Neural cell (in vitro differentiated cells): ENCODE data around the gene VWC2. TPM values are rescaled to one million over a fixed set of nuclear protein-coding genes. Genes with fewer than 3 reads are reported as not detected.

Source experiments
- H2AFZ ChIP-seq: fragments of 200-600, 300-800 bp; sonication (generic), shearing (Covaris generic); 2 replicates; pipeline ENCODE4 v1.6.0; 2014; ENCODE audit warnings: low read depth, mild to moderate bottlenecking, antibody characterized with exemption, low read length, moderate library complexity
- H3F3A ChIP-seq: fragments of 200-600 bp; shearing (Covaris generic); 2 replicates; pipeline ENCODE4 v1.6.1; 2016; ENCODE audit warnings: mild to moderate bottlenecking, moderate library complexity, mixed read lengths, antibody characterized with exemption, low read length; ENCODE audit not compliant: insufficient read depth, poor library complexity, severe bottlenecking
- H3K27ac ChIP-seq: fragments of 200-600, 300-800 bp; sonication (generic), shearing (Covaris generic); 2 replicates; pipeline ENCODE4 v1.5.1; 2014; ENCODE audit warnings: mild to moderate bottlenecking, low read length, moderate library complexity
- H3K27me3 ChIP-seq: fragments of 300-800, 200-600 bp; sonication (generic), shearing (Covaris generic); 2 replicates; pipeline ENCODE4 v1.6.0; 2014; ENCODE audit warnings: mild to moderate bottlenecking, low read depth, low read length, moderate library complexity; ENCODE audit not compliant: insufficient read depth
- H3K36me3 ChIP-seq: fragments of 300-800, 200-600 bp; sonication (generic), shearing (Covaris generic); 2 replicates; pipeline ENCODE4 v1.5.1; 2014; ENCODE audit warnings: mild to moderate bottlenecking, antibody characterized with exemption, low read length, moderate library complexity; ENCODE audit not compliant: insufficient read depth
- H3K4me2 ChIP-seq: fragments of 300-800, 200-600 bp; sonication (generic), shearing (Covaris generic); 2 replicates; pipeline ENCODE4 v1.6.0; 2014; ENCODE audit warnings: mild to moderate bottlenecking, low read length
- H3K4me3 ChIP-seq: fragments of 300-800, 200-600 bp; sonication (generic), shearing (Covaris generic); 2 replicates; pipeline ENCODE4 v1.5.1; 2014; ENCODE audit warnings: mild to moderate bottlenecking, low read length, moderate library complexity
- H3K79me2 ChIP-seq: fragments of 200-600 bp; shearing (Covaris generic); replicated peaks from 2 replicates; pipeline ENCODE4 v1.6.0; 2014; ENCODE audit warnings: mild to moderate bottlenecking, low read length, moderate library complexity; ENCODE audit not compliant: insufficient read depth
- H3K9ac ChIP-seq: fragments of 300-800, 200-600 bp; sonication (generic), shearing (Covaris generic); 2 replicates; pipeline ENCODE4 v1.6.1; 2016; ENCODE audit warnings: mild to moderate bottlenecking, low read length, mixed read lengths
- H3K9me2 ChIP-seq: fragments of 200-600 bp; shearing (Covaris generic); 2 replicates; pipeline ENCODE4 v1.6.1; 2016; ENCODE audit warnings: mild to moderate bottlenecking, low read length, mixed read lengths; ENCODE audit not compliant: insufficient read depth
- H3K9me3 ChIP-seq: fragments of 200-600, 300-800 bp; sonication (generic), shearing (Covaris generic); 2 replicates; pipeline ENCODE4 v1.6.1; 2016; ENCODE audit warnings: mild to moderate bottlenecking, mixed run types, low read length, moderate library complexity, mixed read lengths
- H4K20me1 ChIP-seq: fragments of 200-600 bp; shearing (Covaris generic); 2 replicates; pipeline ENCODE4 v1.6.1; 2016; ENCODE audit warnings: mild to moderate bottlenecking, mixed run types; ENCODE audit not compliant: insufficient read depth
- EP300 ChIP-seq: fragments of 450-650 bp; conservative IDR thresholded peaks from 2 replicates; pipeline ENCODE4 v1.6.1; 2014; ENCODE audit warnings: antibody characterized with exemption, mild to moderate bottlenecking, moderate library complexity; ENCODE audit not compliant: poor library complexity, severe bottlenecking
- EZH2 ChIP-seq: fragments of 200-600, 300-800 bp; shearing (Covaris generic), sonication (generic); IDR thresholded peaks from 2 replicates; pipeline ENCODE4 v1.6.1; 2014; ENCODE audit warnings: antibody characterized with exemption, low read length, borderline replicate concordance, mild to moderate bottlenecking; ENCODE audit not compliant: insufficient read depth, poor library complexity, severe bottlenecking
- MXI1 ChIP-seq: fragments of 450-650 bp; conservative IDR thresholded peaks from 2 replicates; pipeline ENCODE4 v1.6.1; 2014; ENCODE audit warnings: antibody characterized with exemption, mild to moderate bottlenecking; ENCODE audit not compliant: poor library complexity, severe bottlenecking
- POLR2AphosphoS5 ChIP-seq: IDR thresholded peaks from 2 replicates; pipeline ENCODE4 v1.6.1; 2012
- RAD21 ChIP-seq: fragments of 450-650 bp; conservative IDR thresholded peaks from 2 replicates; pipeline ENCODE4 v1.6.1; 2014; ENCODE audit warnings: antibody characterized with exemption, mild to moderate bottlenecking, moderate library complexity
- SMC3 ChIP-seq: fragments of 450-650 bp; conservative IDR thresholded peaks from 2 replicates; pipeline ENCODE4 v1.6.1; 2014; ENCODE audit warnings: antibody characterized with exemption, mild to moderate bottlenecking, moderate library complexity; ENCODE audit not compliant: poor library complexity
- TAF1 ChIP-seq: IDR thresholded peaks from 2 replicates; pipeline ENCODE4 v1.6.1; 2012; ENCODE audit warnings: low read depth
- polyA plus RNA-seq: library from polyadenylated mRNA; depleted of rRNA; stranded (reverse); fragments of >200 nt; gene quantifications from 2 replicates; pipeline ENCODE4 v1.2.3, GENCODE V29; 2014
- TF ChIP-seq, protein P1 (sequence below): fragments of 450-650 bp; IDR thresholded peaks from 2 replicates; pipeline ENCODE4 v1.5.1; 2014; ENCODE audit warnings: antibody characterized with exemption, mild to moderate bottlenecking, moderate library complexity; ENCODE audit not compliant: poor library complexity, severe bottlenecking
- TF ChIP-seq, protein P2 (sequence below): IDR thresholded peaks from 2 replicates; pipeline ENCODE4 v1.6.1; 2012; ENCODE audit warnings: borderline replicate concordance

VWC2 gene
- polyA plus RNA-seq, 1 donor from 2014 or later = 4.6 TPM

DNA sequence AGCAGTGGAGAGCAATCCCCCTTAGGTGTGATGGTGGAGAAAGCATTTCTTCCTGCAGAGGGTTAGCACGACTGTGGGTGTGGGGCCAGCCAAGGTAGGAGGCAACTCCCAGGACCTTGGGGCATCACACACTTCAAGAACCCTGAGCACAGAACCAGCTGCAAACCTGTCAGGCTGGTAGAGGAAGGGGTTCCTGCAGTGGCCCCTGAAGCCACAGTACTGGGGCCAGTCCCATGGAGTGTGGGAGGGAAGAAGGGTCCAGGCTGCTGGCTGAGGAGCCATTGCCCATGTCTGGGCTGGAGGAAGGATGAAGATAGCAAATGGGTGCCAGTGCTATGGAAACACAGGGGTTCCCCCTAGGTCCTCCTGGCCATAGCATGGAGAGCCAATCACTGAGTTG, 110.5 kb downstream of the VWC2 start:
- Histone ChIP-seq H3K9me3 (no peaks in the 10 kb centered on the region), H3K4me2 (no peak overlapping the region), H3K27me3 (no peaks in the 10 kb centered on the region), H3K79me2 (no peaks in the 10 kb centered on the region), H4K20me1 (no peaks in the 10 kb centered on the region), H3K9me2 (no peaks in the 10 kb centered on the region), H3K4me3 (no peak overlapping the region), H3F3A (no peaks in the 10 kb centered on the region), H3K27ac (no peak overlapping the region), H2AFZ (no peak overlapping the region), H3K9ac (no peak overlapping the region), H3K36me3 (no peaks in the 10 kb centered on the region)
- TF ChIP-seq EP300 (no peak), RAD21 (no peak), TAF1 (no peak), MXI1 (no peak), EZH2 (no peak), POLR2AphosphoS5 (no peak), SMC3 (no peak)
- TF ChIP-seq, protein P1, sequence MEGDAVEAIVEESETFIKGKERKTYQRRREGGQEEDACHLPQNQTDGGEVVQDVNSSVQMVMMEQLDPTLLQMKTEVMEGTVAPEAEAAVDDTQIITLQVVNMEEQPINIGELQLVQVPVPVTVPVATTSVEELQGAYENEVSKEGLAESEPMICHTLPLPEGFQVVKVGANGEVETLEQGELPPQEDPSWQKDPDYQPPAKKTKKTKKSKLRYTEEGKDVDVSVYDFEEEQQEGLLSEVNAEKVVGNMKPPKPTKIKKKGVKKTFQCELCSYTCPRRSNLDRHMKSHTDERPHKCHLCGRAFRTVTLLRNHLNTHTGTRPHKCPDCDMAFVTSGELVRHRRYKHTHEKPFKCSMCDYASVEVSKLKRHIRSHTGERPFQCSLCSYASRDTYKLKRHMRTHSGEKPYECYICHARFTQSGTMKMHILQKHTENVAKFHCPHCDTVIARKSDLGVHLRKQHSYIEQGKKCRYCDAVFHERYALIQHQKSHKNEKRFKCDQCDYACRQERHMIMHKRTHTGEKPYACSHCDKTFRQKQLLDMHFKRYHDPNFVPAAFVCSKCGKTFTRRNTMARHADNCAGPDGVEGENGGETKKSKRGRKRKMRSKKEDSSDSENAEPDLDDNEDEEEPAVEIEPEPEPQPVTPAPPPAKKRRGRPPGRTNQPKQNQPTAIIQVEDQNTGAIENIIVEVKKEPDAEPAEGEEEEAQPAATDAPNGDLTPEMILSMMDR = no peak
- TF ChIP-seq, protein P2, sequence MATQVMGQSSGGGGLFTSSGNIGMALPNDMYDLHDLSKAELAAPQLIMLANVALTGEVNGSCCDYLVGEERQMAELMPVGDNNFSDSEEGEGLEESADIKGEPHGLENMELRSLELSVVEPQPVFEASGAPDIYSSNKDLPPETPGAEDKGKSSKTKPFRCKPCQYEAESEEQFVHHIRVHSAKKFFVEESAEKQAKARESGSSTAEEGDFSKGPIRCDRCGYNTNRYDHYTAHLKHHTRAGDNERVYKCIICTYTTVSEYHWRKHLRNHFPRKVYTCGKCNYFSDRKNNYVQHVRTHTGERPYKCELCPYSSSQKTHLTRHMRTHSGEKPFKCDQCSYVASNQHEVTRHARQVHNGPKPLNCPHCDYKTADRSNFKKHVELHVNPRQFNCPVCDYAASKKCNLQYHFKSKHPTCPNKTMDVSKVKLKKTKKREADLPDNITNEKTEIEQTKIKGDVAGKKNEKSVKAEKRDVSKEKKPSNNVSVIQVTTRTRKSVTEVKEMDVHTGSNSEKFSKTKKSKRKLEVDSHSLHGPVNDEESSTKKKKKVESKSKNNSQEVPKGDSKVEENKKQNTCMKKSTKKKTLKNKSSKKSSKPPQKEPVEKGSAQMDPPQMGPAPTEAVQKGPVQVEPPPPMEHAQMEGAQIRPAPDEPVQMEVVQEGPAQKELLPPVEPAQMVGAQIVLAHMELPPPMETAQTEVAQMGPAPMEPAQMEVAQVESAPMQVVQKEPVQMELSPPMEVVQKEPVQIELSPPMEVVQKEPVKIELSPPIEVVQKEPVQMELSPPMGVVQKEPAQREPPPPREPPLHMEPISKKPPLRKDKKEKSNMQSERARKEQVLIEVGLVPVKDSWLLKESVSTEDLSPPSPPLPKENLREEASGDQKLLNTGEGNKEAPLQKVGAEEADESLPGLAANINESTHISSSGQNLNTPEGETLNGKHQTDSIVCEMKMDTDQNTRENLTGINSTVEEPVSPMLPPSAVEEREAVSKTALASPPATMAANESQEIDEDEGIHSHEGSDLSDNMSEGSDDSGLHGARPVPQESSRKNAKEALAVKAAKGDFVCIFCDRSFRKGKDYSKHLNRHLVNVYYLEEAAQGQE = no peak

DNA sequence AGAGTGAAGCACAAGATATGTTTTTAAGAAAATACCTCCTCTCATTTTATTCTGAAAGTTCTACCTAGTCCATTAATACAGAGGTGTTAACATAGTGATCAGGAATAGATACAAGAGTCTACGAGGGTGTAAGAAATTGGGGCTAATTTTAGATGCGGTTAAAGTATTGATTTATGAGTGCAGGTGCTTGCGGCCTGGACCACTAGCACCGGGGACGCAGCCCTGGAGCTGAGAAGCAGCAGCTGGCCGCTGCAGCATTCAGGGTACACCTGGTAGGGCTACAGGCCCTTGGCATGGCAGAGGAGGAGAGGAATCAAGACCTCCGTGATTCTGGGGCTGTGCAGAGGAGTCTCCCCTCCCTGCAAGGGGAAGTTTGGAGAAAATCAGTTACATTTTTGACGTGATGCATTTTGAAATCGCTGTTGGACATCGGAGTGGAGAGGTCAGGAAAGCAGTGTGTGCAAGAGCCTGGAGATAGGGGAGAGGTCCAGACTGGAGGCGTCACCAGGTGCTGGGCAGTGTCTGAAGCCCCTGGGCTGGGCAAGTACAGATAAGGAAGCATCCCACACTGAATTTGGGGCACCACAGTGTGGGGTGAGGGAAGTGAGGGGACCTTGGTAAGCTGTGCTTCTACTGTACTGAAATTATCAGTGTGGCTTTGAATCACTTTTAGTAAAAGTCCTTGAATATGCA, 112.3 kb downstream of the VWC2 start:
- Histone ChIP-seq H3K9me3 (no peaks in the 10 kb centered on the region), H3K79me2 (no peaks in the 10 kb centered on the region), H3K9me2 (no peaks in the 10 kb centered on the region), H3K4me2 (no peak overlapping the region), H3K36me3 (no peaks in the 10 kb centered on the region), H4K20me1 (no peaks in the 10 kb centered on the region), H3K27ac (no peak overlapping the region), H2AFZ (no peak overlapping the region), H3K9ac (no peak overlapping the region), H3K27me3 (no peaks in the 10 kb centered on the region), H3F3A (no peaks in the 10 kb centered on the region), H3K4me3 (no peak overlapping the region)
- TF ChIP-seq, protein P1 = no peak
- TF ChIP-seq MXI1 = no peak
- no peak for TF ChIP-seq SMC3
- no peak for TF ChIP-seq EP300
- no peak for TF ChIP-seq EZH2
- no peak for TF ChIP-seq TAF1
- TF ChIP-seq, protein P2 = no peak
- no peak for TF ChIP-seq RAD21
- TF ChIP-seq POLR2AphosphoS5 = no peak
